Body of pancreas (tissue), 4 donors: Measurements from ENCODE around the gene MOB4.

Source experiments
- CTCF ChIP-seq, 7 experiments: fragments of 450-650 bp in 4 of 7; fragments of 200-600 bp in 3 of 7; sonication (generic) in 3 of 7; IDR thresholded peaks; one replicate each; pipeline ENCODE4 v1.5.1; 2016 to 2019; ENCODE audit warnings: antibody characterized with exemption in 7 of 7
- POLR2A ChIP-seq, 3 donors: fragments of 450-650 bp; IDR thresholded peaks; one replicate each; pipeline ENCODE4 v1.6.1; 2016; ENCODE audit warnings: antibody characterized with exemption in 3 of 3, mild to moderate bottlenecking in 2 of 3

GRCh38 chr2:197558393-197558792 is 42.5 kb downstream of the MOB4 start:
- TF ChIP-seq POLR2A (IDR thresholded peaks at IDR 0.05): no peak
- TF ChIP-seq CTCF (IDR thresholded peaks at IDR 0.05): no peak
